Measurements from ENCODE around the gene MEST.

GRCh38 chr7:130488392-130489139 is 3.3 kb upstream of the MEST start:
- no peak for TF ChIP-seq CTCF (IDR thresholded peaks at IDR 0.05)
- no peak for TF ChIP-seq EP300 (IDR thresholded peaks at IDR 0.05)
- TF ChIP-seq POLR2A (IDR thresholded peaks at IDR 0.05), result no peak
